ENCODE data around the gene IRX3.
"Not testable (repeated sequence)": the region's sequence is repeated elsewhere in the genome, so short reads cannot be mapped to it uniquely, and the experiment has no call there.

The IRX3 gene

DNA sequence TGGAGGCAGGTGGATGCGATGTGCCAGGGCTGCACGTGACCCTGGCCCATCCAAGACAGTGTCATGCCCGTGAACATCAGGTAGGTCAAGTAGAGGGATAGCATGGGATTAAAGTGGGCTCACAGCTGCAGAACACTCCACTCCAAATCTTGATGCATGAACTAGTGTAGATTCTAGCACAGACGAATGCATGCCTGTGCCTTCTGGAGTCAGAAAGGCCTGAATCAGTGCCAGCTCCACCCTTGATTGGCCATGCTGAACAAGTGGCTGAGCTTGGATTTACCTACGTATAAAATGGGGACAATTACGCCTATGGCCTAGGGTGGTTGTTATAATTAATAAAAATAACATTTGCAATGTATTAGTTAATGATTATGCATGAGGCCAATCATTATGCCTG lies 10.6 kb downstream of the IRX3 start:
- DNase-seq (ENCODE audit: low read depth in 2 of 2) = no peak

GRCh38 chr16:54273566-54273965 lies 13.0 kb downstream of the IRX3 start:
- DNase-seq (ENCODE audit: low read depth in 2 of 2) = no peak

- DNase-seq (ENCODE audit: low read depth in 2 of 2) = no peak
These were observed 15.9 kb downstream of the IRX3 start for GRCh38 chr16:54270711-54271110.

GRCh38 chr16:54269461-54269860 lies 17.1 kb downstream of the IRX3 start:
- DNase-seq (ENCODE audit: low read depth in 2 of 2) = no peak

DNA sequence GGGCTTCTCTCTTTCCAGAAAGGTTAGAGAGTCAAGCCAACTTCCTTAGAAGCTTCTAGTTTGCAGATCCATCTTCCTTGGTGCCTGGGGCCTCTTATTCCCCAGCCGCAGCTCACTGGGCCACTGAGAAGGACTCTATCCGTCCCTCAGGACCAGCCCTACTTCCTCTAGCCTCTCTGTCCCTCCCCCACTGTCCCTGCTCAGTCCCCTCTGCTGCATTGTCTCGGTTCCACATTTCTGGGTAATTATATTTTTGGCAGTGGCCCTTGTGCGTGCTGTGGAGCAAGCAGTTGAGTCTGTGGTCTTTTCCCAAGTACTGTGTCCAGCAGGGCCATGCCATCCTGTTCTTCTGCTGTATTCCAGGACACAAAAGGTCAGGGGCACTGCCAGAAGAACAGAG lies 17.8 kb downstream of the IRX3 start:
- no peak for DNase-seq (ENCODE audit: low read depth in 2 of 2)

GRCh38 chr16:54268340-54268739 lies 18.2 kb downstream of the IRX3 start:
- DNase-seq (ENCODE audit: low read depth in 2 of 2) = no peak

DNA sequence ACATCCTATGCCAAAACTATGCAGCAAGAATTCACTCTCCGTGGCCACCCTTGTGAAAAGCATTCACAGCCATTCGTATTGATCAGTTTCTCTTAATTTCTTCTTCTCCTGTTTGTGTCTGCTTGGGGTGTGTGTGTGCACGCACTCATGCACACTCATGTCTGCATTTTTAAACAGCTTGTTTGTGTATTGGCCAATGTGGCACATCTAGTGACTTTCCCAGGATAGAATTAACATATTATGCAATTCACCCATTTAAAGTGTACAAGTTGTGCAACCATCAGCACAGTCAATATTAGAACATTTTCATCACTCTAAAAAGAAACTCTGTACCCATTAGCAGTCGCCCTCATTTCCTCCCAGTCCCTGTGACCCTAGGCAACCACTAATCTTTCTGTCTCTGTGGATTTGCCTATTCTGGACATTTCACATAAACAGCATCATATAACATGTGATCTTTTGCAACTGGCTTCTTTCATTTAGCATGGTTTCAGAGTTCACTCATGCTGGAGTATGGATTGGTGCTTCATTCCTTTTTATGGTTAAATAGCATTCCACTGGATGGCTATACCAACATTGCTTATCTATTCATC lies 20.1 kb downstream of the IRX3 start:
- DNase-seq (ENCODE audit: low read depth in 2 of 2) = no peak

GRCh38 chr16:54265575-54266107 lies 20.9 kb downstream of the IRX3 start:
- DNase-seq (ENCODE audit: low read depth in 2 of 2) = no peak

DNA sequence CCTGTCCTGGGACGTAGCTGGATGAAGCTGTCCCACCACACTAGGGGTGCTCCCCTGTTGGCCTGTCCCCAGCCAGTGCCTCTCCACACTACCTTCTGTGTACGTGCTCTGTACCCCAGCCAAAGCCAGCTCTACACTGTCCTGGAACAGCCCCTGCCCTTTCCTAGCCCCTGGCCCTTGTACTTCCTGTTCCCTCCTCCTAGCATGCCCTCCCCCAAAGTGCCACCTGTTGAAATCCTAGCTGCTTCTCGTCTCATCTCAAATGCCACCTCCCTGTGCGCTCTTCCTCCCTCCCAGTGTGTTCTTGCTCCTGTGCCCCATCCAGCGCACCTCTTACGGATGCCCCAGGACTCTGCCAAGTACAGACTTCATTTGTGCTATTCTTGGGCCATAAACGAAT lies 33.5 kb downstream of the IRX3 start:
- no peak for DNase-seq (ENCODE audit: low read depth in 2 of 2)

DNA sequence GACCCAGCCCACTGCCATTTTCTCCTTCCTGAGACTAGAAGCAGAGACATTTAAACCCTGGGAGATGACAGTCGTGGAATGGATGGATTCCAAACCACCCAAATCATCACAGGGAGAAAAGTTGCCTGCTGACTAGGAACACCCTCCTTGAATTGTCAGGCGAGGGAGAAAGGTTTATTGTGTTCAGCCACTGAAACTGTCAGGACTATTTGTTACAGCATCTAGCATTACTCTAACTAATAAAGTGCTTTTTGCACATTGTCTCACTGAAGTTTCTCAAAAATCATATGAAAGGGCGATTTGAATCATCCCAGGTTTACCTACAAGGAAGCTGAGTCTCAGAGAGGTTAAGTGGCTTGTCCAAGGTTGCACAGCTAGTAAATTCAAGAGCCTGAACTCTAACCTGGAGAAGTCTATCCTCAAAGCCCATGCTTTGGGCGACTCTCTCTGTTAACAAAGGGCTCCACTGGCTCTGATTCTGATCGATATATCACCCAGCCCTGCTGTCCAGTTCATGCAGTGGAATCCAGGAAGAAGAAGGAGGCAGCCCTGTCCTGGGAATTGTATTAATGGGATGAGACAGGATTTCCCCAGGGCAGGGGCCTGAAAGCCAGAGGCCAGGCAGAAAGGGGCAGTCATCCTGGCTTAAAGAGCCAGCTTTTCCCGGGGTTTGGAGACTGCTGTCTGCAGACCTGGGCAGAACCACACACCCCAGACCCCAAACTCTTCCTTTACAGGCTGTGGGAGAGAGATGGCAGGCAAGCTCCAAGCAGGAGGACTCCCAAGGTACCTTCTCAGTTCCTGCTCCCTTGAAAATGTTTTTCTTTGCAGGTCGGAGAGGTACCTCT lies 37.5 kb downstream of the IRX3 start:
- DNase-seq (ENCODE audit: low read depth in 2 of 2) = no peak

DNA sequence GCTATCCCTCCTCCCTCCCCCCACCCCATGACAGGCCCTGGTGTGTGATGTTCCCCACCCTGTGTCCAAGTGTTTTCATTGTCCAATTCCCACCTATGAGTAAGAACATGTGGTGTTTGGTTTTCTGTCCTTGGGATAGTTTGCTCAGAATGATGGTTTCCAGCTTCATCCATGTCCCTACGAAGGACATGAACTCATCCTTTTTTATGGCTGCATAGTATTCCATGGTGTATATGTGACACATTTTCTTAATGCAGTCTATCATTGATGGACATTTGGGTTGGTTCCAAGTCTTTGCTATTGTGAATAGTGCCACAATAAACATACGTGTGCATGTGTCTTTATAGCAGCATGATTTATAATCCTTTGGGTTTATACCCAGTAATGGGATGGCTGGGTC lies 38.9 kb downstream of the IRX3 start:
- not testable (repeated sequence) for DNase-seq (ENCODE audit: low read depth in 2 of 2)

DNA sequence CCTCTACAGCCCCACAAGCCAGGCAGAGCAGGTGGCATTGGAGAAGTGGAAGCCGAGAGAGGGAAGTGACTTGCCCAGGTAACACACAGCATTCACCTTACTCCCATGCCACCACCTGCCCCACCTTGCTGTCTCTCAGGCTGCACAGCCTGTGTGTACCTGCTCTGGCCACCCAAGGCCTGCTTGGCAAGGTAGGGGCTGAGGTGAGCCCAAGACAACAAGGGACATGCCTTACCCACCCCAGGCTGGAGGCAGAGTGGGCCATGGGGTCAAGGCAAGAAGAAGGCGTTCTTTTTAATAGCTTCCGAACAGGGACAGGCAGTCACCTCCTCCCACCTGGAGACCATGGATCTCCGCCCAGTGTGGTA lies 40.1 kb downstream of the IRX3 start:
- DNase-seq (ENCODE audit: low read depth in 2 of 2) = no peak

- no peak for DNase-seq (ENCODE audit: low read depth in 2 of 2)
These were observed 40.7 kb downstream of the IRX3 start for GRCh38 chr16:54245788-54246453.

GRCh38 chr16:54244061-54244886 lies 42.3 kb downstream of the IRX3 start:
- DNase-seq (ENCODE audit: low read depth in 2 of 2) = no peak

GRCh38 chr16:54243202-54243601 lies 43.4 kb downstream of the IRX3 start:
- DNase-seq (ENCODE audit: low read depth in 2 of 2) = no peak

- DNase-seq (ENCODE audit: low read depth in 2 of 2) = no peak
These were observed 44.4 kb downstream of the IRX3 start for GRCh38 chr16:54242199-54242598.

GRCh38 chr16:54241525-54241924 lies 45.1 kb downstream of the IRX3 start:
- DNase-seq (ENCODE audit: low read depth in 2 of 2) = no peak

DNA sequence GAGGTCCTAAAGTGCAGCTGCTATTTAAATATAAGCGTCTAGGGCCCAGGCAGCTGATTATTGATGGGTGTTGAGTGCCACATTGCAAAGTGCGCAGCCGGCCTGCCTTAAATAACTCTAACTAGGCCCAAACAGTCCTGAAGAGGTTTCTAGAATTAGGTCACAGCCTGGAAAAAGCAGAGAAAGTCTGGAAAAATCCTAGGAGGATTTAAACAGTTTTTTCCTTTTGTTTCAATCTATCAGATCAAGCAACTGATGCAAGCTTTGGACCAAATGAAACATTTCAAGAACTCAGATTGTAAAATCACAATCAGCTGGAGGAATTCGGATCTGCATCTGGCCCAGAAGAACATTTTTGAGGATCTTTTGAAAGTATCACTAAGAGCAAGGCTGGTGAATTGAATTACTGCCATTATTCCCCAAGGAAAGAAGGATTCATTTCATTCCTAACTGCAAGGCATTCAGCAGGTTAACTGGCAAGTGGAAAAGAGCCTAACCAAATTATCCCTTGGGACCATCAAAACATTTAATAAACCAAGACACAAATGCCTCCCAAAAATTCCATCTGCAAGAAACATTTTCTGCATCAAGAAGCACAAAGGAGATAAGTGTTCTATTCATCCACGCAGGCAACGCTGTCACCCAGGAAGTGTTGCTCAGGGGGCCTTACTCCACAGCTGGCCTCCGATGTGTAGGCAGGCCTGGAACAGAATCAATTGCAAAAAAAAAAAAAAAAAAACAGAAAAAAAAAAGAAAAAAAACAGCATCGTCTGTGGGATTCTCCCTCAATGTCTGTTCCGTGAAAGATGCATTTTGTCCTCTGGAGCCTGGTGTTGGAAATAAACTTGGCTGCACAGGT lies 46.1 kb downstream of the IRX3 start:
- DNase-seq (ENCODE audit: low read depth in 2 of 2) = no peak

GRCh38 chr16:54239456-54239855 lies 47.1 kb downstream of the IRX3 start:
- DNase-seq (ENCODE audit: low read depth in 2 of 2) = no peak

- no peak for DNase-seq (ENCODE audit: low read depth in 2 of 2)
These were observed 49.8 kb downstream of the IRX3 start for GRCh38 chr16:54236773-54237172.

DNA sequence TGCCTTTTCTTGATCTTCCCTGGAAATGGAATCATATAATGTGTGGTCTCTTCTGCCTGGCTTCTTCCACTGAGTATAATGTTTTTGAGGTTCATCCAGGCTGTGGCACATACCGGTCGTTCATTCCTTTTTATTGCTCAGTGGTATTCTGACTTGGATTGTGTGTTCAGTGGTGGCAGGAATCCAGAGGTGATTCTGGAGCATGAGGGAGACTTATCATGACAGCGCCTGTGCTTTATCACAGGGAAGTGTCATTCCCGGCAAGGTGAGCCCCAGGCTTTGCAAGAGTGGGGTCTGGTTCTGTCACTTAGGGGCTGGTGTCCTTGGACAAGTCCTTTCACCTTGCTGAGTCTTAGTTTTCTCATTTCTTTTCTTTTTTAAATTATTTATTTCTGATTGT lies 53.0 kb downstream of the IRX3 start:
- no peak for DNase-seq (ENCODE audit: low read depth in 2 of 2)
